Measurements from ENCODE around the gene RBMS1. TPM values are rescaled to one million over a fixed set of nuclear protein-coding genes. Genes with fewer than 3 reads are reported as not detected.

The RBMS1 gene
- total and polyA plus RNA-seq, 5 experiments from 2014 or later = 80.0 to 125 (median 106) TPM

DNA sequence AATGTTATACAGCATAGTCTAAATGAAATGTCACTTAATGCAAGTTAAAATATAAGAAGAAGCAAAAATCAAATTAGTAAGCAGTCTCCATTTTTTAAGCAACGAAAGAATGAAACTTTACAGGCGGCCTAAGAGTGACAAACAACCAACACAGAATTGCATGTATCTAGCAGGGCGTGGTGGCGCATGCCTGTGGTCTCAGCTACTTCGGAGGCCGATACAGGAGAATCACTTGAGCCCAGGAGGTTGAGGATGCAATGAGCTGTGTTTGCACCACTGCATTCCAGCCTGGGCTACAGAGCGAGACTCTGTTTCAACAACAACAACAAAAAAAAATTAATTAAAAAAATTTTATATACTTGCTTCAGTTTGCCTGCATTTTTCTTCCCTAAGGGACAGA is 16.6 kb downstream of the RBMS1 start:
- no peak overlapping the region for H3K4me3 Mint-ChIP-seq
- peaks cover 21 to 67% (median 51%) of the 10 kb centered on the region in 4 donors for H3K4me1 Mint-ChIP-seq

DNA sequence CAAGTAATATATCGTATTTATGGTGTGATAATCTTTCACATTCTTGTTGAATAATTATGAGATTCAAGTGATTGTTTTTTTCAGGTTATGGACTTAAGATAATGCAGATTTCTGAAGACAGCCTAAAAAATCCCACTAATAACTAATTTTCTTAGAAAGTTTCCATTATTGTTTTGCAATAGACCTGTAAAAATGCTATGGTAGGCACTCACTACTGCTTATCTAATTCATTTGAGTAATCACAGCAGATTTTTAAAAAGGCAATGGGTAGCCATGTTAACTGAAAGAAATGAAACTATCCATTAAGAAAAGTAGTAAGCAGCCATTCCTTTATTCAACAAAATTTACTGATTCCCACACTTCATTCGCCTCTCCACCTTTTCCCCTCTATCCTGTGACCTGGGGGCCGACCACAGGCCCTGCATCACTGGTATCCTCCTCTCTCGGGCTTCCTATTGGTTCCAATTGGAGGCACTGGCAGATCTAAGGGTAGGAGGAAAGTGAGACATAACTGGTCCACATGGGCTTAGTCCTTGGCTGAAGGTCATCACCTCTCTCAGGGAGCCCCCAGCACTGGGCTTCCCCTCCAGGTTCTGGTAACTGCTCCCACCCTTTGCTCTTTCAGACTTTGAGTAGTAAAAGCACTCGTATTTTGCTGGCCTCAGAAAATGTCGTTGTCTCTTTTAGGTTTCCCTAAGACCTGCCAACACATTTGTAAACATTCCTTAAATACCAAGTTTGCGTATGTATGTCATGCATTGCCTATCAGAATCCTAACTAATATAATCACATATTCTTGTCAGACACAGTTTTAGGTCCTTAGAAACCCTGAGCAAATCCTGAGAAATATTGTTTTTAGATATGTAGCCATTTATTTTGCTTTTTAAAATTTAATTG is 18.5 kb downstream of the RBMS1 start:
- Mint-ChIP-seq H3K27ac (peak overlapping the region in 6 of 10 donors; percentile 15 to 82 (median 74)), H3K27me3 (no peaks in the 10 kb centered on the region), H3K36me3 (peaks cover 0 to 5% (median 2%) of the 10 kb centered on the region in 3 donors), H3K4me3 (no peak overlapping the region), H3K9me3 (no peaks in the 10 kb centered on the region), H3K4me1 (peaks cover 23 to 66% (median 52%) of the 10 kb centered on the region in 4 donors)
- no peak for ATAC-seq
- POLR2A ChIA-PET = no interaction called here
- DNase-seq = no peak

More for the DNA sequence above, 16.6 kb downstream of the RBMS1 start:
- H3K9me3 Mint-ChIP-seq = no peaks in the 10 kb centered on the region
- ATAC-seq (no peak), DNase-seq (no peak)
- POLR2A ChIA-PET = no interaction called here
- peak overlapping the region in 5 of 10 donors; percentile 31 to 63 (median 47) for H3K27ac Mint-ChIP-seq
- H3K27me3 Mint-ChIP-seq = no peaks in the 10 kb centered on the region
- peaks cover 0 to 5% (median 2%) of the 10 kb centered on the region in 3 donors for H3K36me3 Mint-ChIP-seq

DNA sequence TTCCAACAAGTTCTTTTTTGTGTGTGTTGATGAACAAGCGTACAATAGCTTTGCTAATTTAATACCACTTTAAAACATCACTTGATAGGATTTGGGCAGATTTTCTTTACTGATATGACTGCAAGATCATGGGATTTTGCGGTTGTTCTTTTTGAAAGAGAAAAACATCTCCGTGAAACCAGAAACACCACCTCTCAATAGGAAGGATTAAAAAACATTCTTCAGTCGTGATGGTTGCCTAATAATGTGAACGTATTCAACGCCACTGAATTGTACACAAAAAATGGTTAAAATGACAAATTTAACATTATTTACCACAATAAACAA is 19.3 kb downstream of the RBMS1 start:
- DNase-seq (no peak), ATAC-seq (no peak)
- POLR2A ChIA-PET = no interaction called here
- no peaks in the 10 kb centered on the region for H3K9me3 Mint-ChIP-seq
- H3K27me3 Mint-ChIP-seq = no peaks in the 10 kb centered on the region
- peak overlapping the region in 6 of 10 donors; percentile 2 to 44 (median 11) for H3K4me3 Mint-ChIP-seq
- peak overlapping the region in 7 of 10 donors; percentile 8 to 82 (median 69) for H3K27ac Mint-ChIP-seq
- H3K36me3 Mint-ChIP-seq = peaks cover 0 to 5% (median 0%) of the 10 kb centered on the region in 3 donors
- H3K4me1 Mint-ChIP-seq = peaks cover 24 to 69% (median 53%) of the 10 kb centered on the region in 4 donors

DNA sequence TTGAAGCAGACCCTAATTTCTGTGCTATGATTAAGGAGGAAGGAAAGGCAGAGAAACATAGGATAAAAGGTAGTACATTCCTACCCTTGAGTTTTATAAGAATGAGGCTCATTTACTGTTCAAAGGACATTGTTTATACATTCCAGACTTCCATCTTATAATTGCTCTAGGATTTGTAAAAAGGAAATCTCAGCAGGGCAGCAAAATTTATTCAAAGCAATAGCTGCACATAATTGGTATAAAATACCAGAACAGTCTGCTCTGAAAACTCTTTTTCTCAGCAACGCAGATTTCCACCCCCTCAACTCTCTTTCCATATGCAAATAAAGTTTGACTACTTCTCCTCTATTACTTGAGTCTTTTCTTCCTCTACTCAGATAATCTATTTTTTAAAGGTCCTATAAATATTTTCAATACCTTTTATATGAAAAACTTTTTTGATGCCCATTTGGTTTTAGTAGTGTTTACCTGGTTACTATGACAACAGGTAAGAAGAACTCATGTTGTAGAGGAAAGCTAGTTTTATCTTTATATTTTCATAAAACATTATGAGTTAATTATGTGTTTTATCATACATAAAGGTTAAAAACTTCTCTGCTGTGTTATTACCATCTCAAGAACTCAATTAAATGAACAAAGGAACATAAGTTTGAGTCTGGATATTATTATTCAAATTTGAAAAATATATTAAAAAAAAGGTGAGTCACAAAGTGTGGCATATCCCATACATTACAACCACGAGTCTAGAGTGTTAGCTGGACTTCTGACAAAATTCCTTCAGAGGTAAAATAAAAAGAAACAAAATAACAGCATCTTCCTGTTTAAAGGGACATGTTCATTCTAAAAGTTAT is 19.9 kb downstream of the RBMS1 start:
- Mint-ChIP-seq H3K9me3 (no peaks in the 10 kb centered on the region), H3K27ac (peak overlapping the region in 8 of 10 donors; percentile 48 to 83 (median 76)), H3K36me3 (peaks cover 0 to under 1% (median 0%) of the 10 kb centered on the region in 3 donors), H3K4me3 (peak overlapping the region in 7 of 10 donors; percentile 3 to 49 (median 18)), H3K4me1 (peaks cover 26 to 66% (median 53%) of the 10 kb centered on the region in 4 donors), H3K27me3 (no peaks in the 10 kb centered on the region)
- POLR2A ChIA-PET = no interaction called here
- ATAC-seq (no peak), DNase-seq (peak in 1 of 10 donors; percentile 20)

DNA sequence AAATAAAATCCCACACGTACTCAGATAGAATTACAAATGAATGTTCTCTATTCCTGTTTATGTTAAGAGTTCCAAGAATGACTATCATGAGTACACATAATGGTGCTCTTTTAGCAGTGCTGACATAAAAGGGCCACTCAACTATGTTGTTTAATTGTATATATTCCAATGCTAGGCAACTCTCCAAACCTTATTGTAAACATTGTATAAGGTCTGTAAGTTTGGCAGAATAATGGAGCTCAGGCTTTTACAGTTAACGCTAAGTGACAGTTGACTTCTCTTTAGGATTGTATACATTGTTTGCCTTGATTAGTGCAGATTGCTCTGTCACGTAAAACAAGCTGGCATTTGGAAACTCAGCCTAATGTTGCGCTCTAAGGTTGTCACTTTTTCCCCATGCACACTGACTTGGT is 20.8 kb downstream of the RBMS1 start:
- Mint-ChIP-seq H3K4me3 (no peak overlapping the region), H3K27me3 (no peaks in the 10 kb centered on the region), H3K27ac (peak overlapping the region in 4 of 10 donors; percentile 66 to 83 (median 76)), H3K36me3 (no peaks in the 10 kb centered on the region), H3K9me3 (no peaks in the 10 kb centered on the region), H3K4me1 (peaks cover 21 to 61% (median 50%) of the 10 kb centered on the region in 4 donors)
- ATAC-seq = no peak
- POLR2A ChIA-PET = no interaction called here
- DNase-seq = no peak

DNA sequence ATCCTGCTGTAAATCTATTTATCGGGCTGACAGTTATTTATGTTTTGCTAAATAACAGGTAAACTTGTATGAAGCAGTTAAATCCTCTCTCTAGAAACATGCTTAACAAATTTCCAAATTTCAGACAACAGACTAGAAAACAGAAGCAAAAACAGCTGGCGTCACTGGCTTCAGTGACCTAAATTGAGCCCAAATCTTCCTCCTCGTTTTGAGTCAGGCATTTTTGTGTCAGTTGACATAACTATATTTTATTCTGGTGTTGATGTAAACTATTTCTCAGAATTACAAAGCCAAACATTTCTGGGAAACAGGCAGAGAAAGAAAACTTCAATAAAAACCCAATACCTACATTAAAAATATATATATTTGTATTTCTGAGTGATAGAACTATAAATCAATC is 21.7 kb downstream of the RBMS1 start:
- H3K4me1 Mint-ChIP-seq = peaks cover 22 to 58% (median 51%) of the 10 kb centered on the region in 4 donors
- DNase-seq (no peak), ATAC-seq (no peak)
- H3K36me3 Mint-ChIP-seq = no peaks in the 10 kb centered on the region
- H3K27ac Mint-ChIP-seq = peak overlapping the region in 6 of 10 donors; percentile 21 to 82 (median 35)
- peak overlapping the region in 1 of 10 donors; percentile 6 for H3K4me3 Mint-ChIP-seq
- no peaks in the 10 kb centered on the region for H3K9me3 Mint-ChIP-seq
- POLR2A ChIA-PET = no interaction called here
- no peaks in the 10 kb centered on the region for H3K27me3 Mint-ChIP-seq

DNA sequence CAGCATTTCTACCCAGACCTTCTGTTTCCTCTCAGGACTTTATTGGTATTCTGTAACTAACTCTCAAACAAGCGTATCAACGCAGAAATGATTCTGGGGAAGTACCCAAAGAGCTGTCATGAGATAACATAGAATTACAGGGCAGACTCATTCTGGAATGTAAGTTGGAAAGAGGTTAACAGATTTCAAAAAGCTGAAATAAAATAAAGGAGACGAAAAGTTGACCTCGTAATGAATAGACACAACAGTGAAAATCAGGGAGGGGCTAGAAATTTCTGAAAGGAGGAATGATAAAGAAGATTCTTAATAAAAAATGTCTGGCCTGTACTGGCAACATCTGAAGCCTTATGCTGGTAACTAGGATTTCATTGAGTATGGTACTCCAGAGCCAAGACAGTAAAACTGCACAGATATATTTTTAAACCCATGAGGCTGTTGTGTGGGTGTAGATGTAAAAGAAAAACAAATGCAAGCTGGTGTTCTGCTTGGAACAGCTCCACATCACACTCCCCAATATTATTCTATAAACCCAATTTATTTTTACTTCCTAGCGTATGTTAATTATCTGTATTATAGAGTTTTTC is 23.9 kb downstream of the RBMS1 start:
- peak overlapping the region in 6 of 10 donors; percentile 9 to 64 (median 25) for H3K27ac Mint-ChIP-seq
- H3K27me3 Mint-ChIP-seq = no peaks in the 10 kb centered on the region

DNA sequence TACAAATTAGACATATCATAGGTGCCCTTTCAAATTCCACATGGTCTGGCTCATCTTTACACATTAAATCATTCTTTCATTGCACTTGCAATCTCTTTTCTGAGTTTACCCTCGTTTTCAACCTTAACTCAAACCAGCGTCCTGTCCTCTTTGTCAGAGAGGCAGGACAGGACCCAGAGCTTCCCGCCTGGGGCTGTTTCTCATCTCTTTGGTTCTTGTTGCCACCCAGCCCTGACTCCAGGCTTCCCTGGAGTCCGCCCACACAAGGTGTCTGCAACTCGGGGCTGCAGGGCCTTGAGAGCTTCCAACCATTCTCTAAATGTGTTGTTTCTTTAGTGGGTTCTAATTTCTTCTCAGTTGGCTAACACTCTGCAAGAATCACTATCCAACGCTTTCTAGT is 24.4 kb downstream of the RBMS1 start:
- H3K27me3 Mint-ChIP-seq = no peaks in the 10 kb centered on the region
- ATAC-seq = no peak
- no peaks in the 10 kb centered on the region for H3K36me3 Mint-ChIP-seq
- POLR2A ChIA-PET = no interaction called here
- peak overlapping the region in 2 of 10 donors; percentile 4 to 58 for H3K4me3 Mint-ChIP-seq
- peak overlapping the region in 5 of 10 donors; percentile 22 to 64 (median 51) for H3K27ac Mint-ChIP-seq
- DNase-seq = no peak
- H3K4me1 Mint-ChIP-seq = peaks cover 28 to 66% (median 63%) of the 10 kb centered on the region in 4 donors
- no peaks in the 10 kb centered on the region for H3K9me3 Mint-ChIP-seq

More for the DNA sequence above, 23.9 kb downstream of the RBMS1 start:
- POLR2A ChIA-PET = no interaction called here
- ATAC-seq (no peak), DNase-seq (no peak)
- H3K4me1 Mint-ChIP-seq = peaks cover 28 to 69% (median 64%) of the 10 kb centered on the region in 4 donors
- H3K4me3 Mint-ChIP-seq = peak overlapping the region in 1 of 10 donors; percentile 4
- no peaks in the 10 kb centered on the region for H3K36me3 Mint-ChIP-seq
- no peaks in the 10 kb centered on the region for H3K9me3 Mint-ChIP-seq

DNA sequence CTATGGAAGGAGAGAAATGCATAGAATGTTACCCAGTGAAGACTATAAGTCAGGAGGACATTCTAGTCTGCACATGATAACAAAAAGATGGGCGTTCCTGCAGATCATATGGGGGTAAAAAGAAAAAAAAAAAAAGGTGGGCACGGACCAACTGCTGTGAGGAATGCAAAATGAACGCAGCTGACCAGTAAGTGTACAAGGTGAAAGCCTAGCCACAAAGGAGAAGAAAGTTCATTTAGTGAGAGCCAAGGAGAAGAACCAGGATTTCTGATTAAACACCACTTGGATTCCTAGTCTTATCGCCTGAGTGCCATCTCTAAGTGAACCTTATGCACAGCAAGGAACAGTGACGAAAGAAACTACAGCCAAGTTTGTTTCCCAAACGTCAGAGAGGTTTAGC is 26.5 kb downstream of the RBMS1 start:
- POLR2A ChIA-PET = interaction anchor here (0.6 to 1.2 kb wide), 2 partner anchors 9 to 60 kb away, joined by 3 to 7 read pairs; no protein-coding TSS in a partner anchor
- peak overlapping the region in 5 of 10 donors; percentile 1 to 61 (median 37) for H3K27ac Mint-ChIP-seq
- ATAC-seq = no peak
- H3K36me3 Mint-ChIP-seq = no peaks in the 10 kb centered on the region
- no peak overlapping the region for H3K4me3 Mint-ChIP-seq
- H3K27me3 Mint-ChIP-seq = no peaks in the 10 kb centered on the region
- no peaks in the 10 kb centered on the region for H3K9me3 Mint-ChIP-seq
- H3K4me1 Mint-ChIP-seq = peaks cover 29 to 74% (median 62%) of the 10 kb centered on the region in 4 donors
- no peak for DNase-seq

DNA sequence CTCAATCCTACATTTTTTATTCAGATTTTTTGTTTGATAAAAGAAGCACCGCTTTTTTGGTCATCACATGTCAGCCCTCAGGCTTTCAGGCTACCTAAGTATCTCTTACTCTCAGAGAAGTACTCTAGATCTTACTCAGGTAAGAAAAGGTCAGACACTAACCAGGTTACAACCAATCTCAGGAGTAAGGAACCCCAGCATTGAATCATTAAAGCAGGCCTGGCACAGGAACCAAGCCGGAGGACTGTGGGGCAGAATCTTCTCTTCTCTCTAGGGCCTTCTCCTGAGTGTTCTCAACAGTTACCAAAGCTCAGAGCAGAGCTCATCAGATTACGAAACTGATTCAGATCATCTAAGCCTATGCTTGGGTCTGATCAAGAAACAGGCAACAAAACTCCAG is 28.2 kb downstream of the RBMS1 start:
- DNase-seq (no peak), ATAC-seq (peak in 1 of 2 donors; percentile 35)
- Mint-ChIP-seq H3K9me3 (no peaks in the 10 kb centered on the region), H3K36me3 (peaks cover 0 to 3% (median 0%) of the 10 kb centered on the region in 3 donors), H3K4me1 (peaks cover 28 to 72% (median 63%) of the 10 kb centered on the region in 4 donors), H3K27ac (peak overlapping the region in 6 of 10 donors; percentile 10 to 73 (median 30)), H3K4me3 (peak overlapping the region in 3 of 10 donors; percentile 10 to 14 (median 11)), H3K27me3 (no peaks in the 10 kb centered on the region)
- POLR2A ChIA-PET = interaction anchor here (0.6 kb wide), 2 partner anchors 16 to 20 kb away, joined by 3 to 4 read pairs; no protein-coding TSS in a partner anchor

DNA sequence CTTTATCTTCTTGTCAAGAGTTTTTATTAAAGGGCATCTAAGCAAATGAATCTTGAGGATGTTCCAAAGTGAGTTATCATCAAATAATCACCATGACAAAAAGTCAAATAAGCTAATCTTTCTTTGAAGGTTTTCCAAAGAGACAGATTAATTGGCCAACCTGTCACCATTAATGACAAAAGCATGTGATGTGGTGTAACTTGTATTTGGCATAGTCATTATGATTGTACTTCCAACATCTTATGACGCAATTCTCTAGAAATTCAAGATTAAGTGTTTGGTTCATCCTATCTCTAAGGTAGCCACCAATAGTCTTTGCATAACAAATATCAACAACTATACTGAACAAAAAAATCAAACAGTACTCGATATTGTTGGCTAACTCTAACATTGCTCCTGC is 28.6 kb downstream of the RBMS1 start:
- H3K36me3 Mint-ChIP-seq = peaks cover 0 to 3% (median 0%) of the 10 kb centered on the region in 3 donors
- peaks cover 29 to 76% (median 65%) of the 10 kb centered on the region in 4 donors for H3K4me1 Mint-ChIP-seq
- POLR2A ChIA-PET = interaction anchor here (0.6 kb wide), 1 partner anchor 19 kb away, joined by 4 read pairs; no protein-coding TSS in a partner anchor
- H3K27me3 Mint-ChIP-seq = no peaks in the 10 kb centered on the region
- H3K27ac Mint-ChIP-seq = peak overlapping the region in 4 of 10 donors; percentile 10 to 37 (median 30)
- no peak for DNase-seq
- no peak overlapping the region for H3K4me3 Mint-ChIP-seq
- H3K9me3 Mint-ChIP-seq = no peaks in the 10 kb centered on the region
- ATAC-seq = no peak

DNA sequence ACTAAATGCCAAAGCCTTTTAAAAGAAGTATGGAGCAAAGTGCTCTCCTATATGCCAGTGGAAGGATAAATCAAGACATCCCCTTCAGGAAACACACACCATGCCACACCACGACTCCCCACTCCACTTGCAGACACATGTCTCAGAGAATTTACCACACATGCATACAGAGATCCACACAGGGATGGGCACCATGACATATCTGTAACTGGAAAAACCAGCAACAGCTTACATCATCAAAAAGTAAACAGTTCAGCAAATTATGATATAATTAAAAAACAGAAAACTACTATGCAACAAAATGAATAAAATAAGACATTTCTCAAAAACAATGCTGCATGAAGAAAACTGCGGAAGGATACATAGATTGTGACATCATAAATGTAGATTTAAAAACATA is 29.6 kb downstream of the RBMS1 start:
- no peaks in the 10 kb centered on the region for H3K9me3 Mint-ChIP-seq
- no peaks in the 10 kb centered on the region for H3K27me3 Mint-ChIP-seq
- H3K27ac Mint-ChIP-seq = peak overlapping the region in 2 of 10 donors; percentile 14 to 29
- no peak for ATAC-seq
- H3K4me1 Mint-ChIP-seq = peaks cover 28 to 75% (median 63%) of the 10 kb centered on the region in 4 donors
- no peak for DNase-seq
- H3K4me3 Mint-ChIP-seq = peak overlapping the region in 1 of 10 donors; percentile 7
- POLR2A ChIA-PET = interaction anchor here (0.7 kb wide), 1 partner anchor 409 kb away, joined by 3 read pairs; no protein-coding TSS in a partner anchor
- peaks cover 0 to 3% (median 0%) of the 10 kb centered on the region in 3 donors for H3K36me3 Mint-ChIP-seq
